ENCODE measurements around the gene RNF167.
"Not testable (repeated sequence)": the region's sequence is repeated elsewhere in the genome, so short reads cannot be mapped to it uniquely, and the experiment has no call there.

Gene RNF167

GRCh38 chr17:4913994-4914393, 26.1 kb upstream of the RNF167 start:
- ChIA-PET POLR2A (interaction anchor here (1.2 kb wide), 2 partner anchors 26 to 53 kb away, joined by 5 to 12 read pairs; partner anchors contain the start of genes RNF167, SLC25A11 and SPAG7), CTCF (no interaction called here)
- no peak for TF ChIP-seq BHLHE40 (IDR thresholded peaks at IDR 0.05; ENCODE audit: borderline replicate concordance)
- TF ChIP-seq ELF4 (IDR thresholded peaks at IDR 0.05): no peak
- no peak for TF ChIP-seq ZNF384 (IDR thresholded peaks at IDR 0.05)
- no peak for TF ChIP-seq FOXM1 (IDR thresholded peaks at IDR 0.05; ENCODE audit: borderline replicate concordance)
- no peak for TF ChIP-seq PKNOX1 (IDR thresholded peaks at IDR 0.05)
- no peak for TF ChIP-seq SP1 (IDR thresholded peaks at IDR 0.05)
- no peak for TF ChIP-seq HDGF (IDR thresholded peaks at IDR 0.05; ENCODE audit: borderline replicate concordance)
- TF ChIP-seq L3MBTL2 (conservative IDR thresholded peaks at IDR 0.05): no peak
- no peak for TF ChIP-seq ARNT (IDR thresholded peaks at IDR 0.05)
- TF ChIP-seq NFRKB (IDR thresholded peaks at IDR 0.05): no peak
- TF ChIP-seq FOXA1 (IDR thresholded peaks at IDR 0.05): no peak
- no peak for TF ChIP-seq TARDBP (IDR thresholded peaks at IDR 0.05)
- TF ChIP-seq SUZ12 (IDR thresholded peaks at IDR 0.05): no peak
- TF ChIP-seq CTBP1 (IDR thresholded peaks at IDR 0.05; ENCODE audit: borderline replicate concordance): no peak
- no peak for TF ChIP-seq FOXK2 (IDR thresholded peaks at IDR 0.05)
- TF ChIP-seq LEF1 (IDR thresholded peaks at IDR 0.05; ENCODE audit: borderline replicate concordance): no peak
- DNase-seq (ENCODE audit: extremely low spot score): no peak

DNA sequence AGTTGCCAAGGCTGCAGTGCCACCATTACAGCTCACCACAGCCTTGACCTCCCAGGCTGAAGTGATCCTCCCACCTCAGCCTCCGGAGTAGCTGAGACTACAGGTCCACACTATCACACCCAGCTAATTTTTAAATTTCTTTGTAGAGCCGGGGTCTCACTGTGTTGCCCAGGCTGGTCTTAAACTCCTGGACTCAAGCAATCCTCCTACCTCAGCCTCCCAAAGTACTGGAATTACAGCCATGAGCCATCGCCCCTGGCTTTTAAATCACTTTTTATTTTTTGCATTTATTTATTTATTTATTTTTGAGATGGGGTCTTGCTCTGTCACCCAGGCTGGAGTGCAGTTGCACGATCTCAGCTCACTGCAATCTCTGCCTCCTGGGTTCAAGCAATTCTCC, 25.5 kb upstream of the RNF167 start:
- DNase-seq (ENCODE audit: extremely low spot score); CTCF ChIA-PET: not testable (repeated sequence)
- POLR2A ChIA-PET: interaction anchor here (1.2 kb wide), 2 partner anchors 25 to 53 kb away, joined by 5 to 12 read pairs; partner anchors contain the start of genes RNF167, SLC25A11 and SPAG7

DNA sequence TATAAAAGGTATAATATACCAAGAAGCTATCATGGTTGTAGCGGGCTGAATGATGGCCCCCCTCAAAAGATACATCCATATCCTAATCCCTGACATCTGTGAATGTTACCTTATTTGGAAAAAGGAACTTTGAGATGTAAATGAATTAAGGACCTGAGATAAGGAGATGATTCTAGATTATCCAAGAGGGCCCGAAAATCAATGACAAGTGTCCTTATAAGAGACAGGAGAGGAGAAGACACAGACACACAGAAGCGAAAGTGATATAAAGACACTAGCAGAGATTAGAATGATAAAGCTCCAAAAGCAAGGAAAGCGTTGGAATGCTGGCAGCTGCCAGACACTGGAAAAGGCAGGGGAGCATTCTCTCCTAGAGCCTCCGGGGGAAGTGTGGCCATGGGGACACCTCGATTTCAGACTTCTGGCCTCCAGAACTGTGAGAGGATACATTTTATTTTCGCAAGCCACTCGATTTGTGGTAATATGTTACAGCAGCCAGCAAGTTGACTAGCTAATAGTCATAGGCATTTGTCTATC, 20.5 kb upstream of the RNF167 start:
- POLR2A ChIA-PET: interaction anchor here (0.7 to 1.5 kb wide), 4 partner anchors 15 to 67 kb away, joined by 3 to 6 read pairs (median 3); partner anchors contain the start of genes CAMTA2, RNF167 and SLC25A11

GRCh38 chr17:4920351-4921048, 19.6 kb upstream of the RNF167 start:
- POLR2A ChIA-PET: interaction anchor here (0.8 kb wide), 1 partner anchor 20 kb away, joined by 3 read pairs; the partner anchor contains the start of genes RNF167 and SLC25A11
- CTCF ChIA-PET: no interaction called here
- no peak for DNase-seq (ENCODE audit: extremely low spot score)
- TF ChIP-seq PKNOX1 (IDR thresholded peaks at IDR 0.05) (no peak), ELF4 (IDR thresholded peaks at IDR 0.05) (no peak), CTBP1 (IDR thresholded peaks at IDR 0.05; ENCODE audit: borderline replicate concordance) (no peak), SUZ12 (IDR thresholded peaks at IDR 0.05) (no peak), LEF1 (IDR thresholded peaks at IDR 0.05; ENCODE audit: borderline replicate concordance) (no peak), FOXM1 (IDR thresholded peaks at IDR 0.05; ENCODE audit: borderline replicate concordance) (no peak)

More for the DNA sequence above, 20.5 kb upstream of the RNF167 start:
- no peak for DNase-seq (ENCODE audit: extremely low spot score)
- CTCF ChIA-PET: no interaction called here
- no peak for TF ChIP-seq LEF1 (IDR thresholded peaks at IDR 0.05; ENCODE audit: borderline replicate concordance)
- TF ChIP-seq FOXA1 (IDR thresholded peaks at IDR 0.05): no peak
- no peak for TF ChIP-seq ELF4 (IDR thresholded peaks at IDR 0.05)
- no peak for TF ChIP-seq ARNT (IDR thresholded peaks at IDR 0.05)
- no peak for TF ChIP-seq BHLHE40 (IDR thresholded peaks at IDR 0.05; ENCODE audit: borderline replicate concordance)
- TF ChIP-seq L3MBTL2 (conservative IDR thresholded peaks at IDR 0.05): no peak
- no peak for TF ChIP-seq SUZ12 (IDR thresholded peaks at IDR 0.05)
- no peak for TF ChIP-seq ZNF384 (IDR thresholded peaks at IDR 0.05)
- no peak for TF ChIP-seq FOXM1 (IDR thresholded peaks at IDR 0.05; ENCODE audit: borderline replicate concordance)
- no peak for TF ChIP-seq FOXK2 (IDR thresholded peaks at IDR 0.05)
- no peak for TF ChIP-seq TARDBP (IDR thresholded peaks at IDR 0.05)

DNA sequence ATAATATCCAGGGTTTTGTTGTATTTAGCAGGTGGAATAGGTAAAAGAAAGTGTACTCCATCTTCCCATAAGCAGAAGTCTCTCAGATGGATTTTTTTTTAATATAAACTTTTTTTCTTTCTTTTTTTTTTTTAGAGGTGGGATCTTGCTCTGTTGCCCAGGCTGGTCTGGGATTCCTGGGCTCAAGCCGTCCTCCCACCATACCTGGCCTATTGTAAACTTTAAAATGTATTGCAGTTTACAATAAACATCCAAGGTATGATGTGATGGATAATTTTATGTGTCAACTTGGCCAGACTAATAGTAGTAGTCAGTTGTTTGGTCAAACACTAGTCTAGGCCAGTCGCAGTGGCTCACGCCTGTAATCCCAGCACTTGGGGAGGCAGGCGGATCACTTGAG, 18.7 kb upstream of the RNF167 start:
- TF ChIP-seq ZNF384 (IDR thresholded peaks at IDR 0.05) (no peak), CTBP1 (IDR thresholded peaks at IDR 0.05; ENCODE audit: borderline replicate concordance) (no peak), ELF4 (IDR thresholded peaks at IDR 0.05) (no peak), HDGF (IDR thresholded peaks at IDR 0.05; ENCODE audit: borderline replicate concordance) (no peak), FOXA1 (IDR thresholded peaks at IDR 0.05) (no peak), LEF1 (IDR thresholded peaks at IDR 0.05; ENCODE audit: borderline replicate concordance) (no peak), SUZ12 (IDR thresholded peaks at IDR 0.05) (no peak), FOXM1 (IDR thresholded peaks at IDR 0.05; ENCODE audit: borderline replicate concordance) (no peak), L3MBTL2 (conservative IDR thresholded peaks at IDR 0.05) (no peak), FOXK2 (IDR thresholded peaks at IDR 0.05) (no peak), SP1 (IDR thresholded peaks at IDR 0.05) (no peak), NFRKB (IDR thresholded peaks at IDR 0.05) (no peak), BHLHE40 (IDR thresholded peaks at IDR 0.05; ENCODE audit: borderline replicate concordance) (no peak), TARDBP (IDR thresholded peaks at IDR 0.05) (no peak)
- ChIA-PET POLR2A (interaction anchor here (3.7 kb wide), 1 partner anchor 18 kb away, joined by 30 read pairs; the partner anchor contains the start of genes RNF167 and SLC25A11), CTCF (no interaction called here)
- DNase-seq (ENCODE audit: extremely low spot score): no peak

DNA sequence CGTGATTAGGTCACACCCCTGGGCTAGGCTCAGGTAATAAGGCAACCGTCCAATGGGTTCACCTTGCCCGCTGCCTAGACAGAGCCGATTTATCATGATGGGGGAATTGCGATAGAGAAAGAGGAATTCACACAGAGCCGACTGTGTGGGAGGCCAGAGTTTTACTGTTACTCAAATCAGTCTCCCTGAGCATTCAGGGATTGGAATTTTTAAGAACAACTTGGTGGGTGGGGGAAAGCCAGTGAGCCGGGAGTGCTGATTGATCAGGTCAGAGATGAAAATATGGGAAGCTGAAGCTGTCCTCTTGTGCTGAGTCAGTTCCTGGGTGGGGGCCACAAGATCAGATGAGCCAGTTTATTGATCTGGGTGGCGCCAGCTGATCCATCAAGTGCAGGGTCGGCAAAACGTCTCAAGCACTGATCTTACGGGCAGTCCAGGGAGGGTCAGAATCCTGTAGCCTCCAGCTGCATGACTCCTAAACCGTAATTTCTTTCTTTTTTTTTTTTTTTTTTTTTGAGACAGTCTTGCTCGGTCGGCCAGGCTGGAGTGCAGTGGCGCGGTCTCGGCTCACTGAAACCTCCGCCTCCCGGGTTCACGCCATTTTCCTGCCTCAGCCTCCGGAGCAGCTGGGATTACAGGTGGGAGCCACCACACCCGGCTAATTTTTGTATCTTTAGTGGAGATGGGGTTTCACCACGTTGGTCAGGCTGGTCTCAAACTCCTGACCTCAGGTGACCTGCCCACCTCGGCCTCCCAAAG, 13.3 kb upstream of the RNF167 start:
- DNase-seq (ENCODE audit: extremely low spot score); CTCF ChIA-PET: not testable (repeated sequence)
- POLR2A ChIA-PET: interaction anchor here (1.0 to 1.6 kb wide), 2 partner anchors 13 kb away, joined by 4 to 6 read pairs; partner anchors contain the start of genes RNF167 and SLC25A11

All from HEK293T (cell line).